HEK293 (cell line): Measurements from ENCODE around the gene MAP7.

Experiments used
- CTCF ChIA-PET: fragments of 350-600 bp; formaldehyde crosslinking; extraction: SDS; loops from one replicate; lab custom pipeline; 2021; ENCODE audit warnings: antibody characterized with exemption; lab: Yijun Ruan, JAX
- POLR2A ChIA-PET: fragments of 300-600 bp; formaldehyde crosslinking; extraction: SDS; loops from one replicate; lab custom pipeline; 2020; ENCODE audit warnings: antibody characterized with exemption, inconsistent platforms; lab: Yijun Ruan, JAX
- H3K27ac ChIP-seq: fragments of 200-500 bp; sonication (Bioruptor generic); 2 replicates; pipeline ENCODE4 v1.5.1; 2014; ENCODE audit warnings: low read depth, low read length, control low read depth, inconsistent platforms; ENCODE audit errors: extremely low read depth
- H3K36me3 ChIP-seq, 2 experiments: fragments of 200-500 bp in 1 of 2; sonication (Bioruptor generic) in 1 of 2; 1 replicate in 1 of 2; 2 replicates in 1 of 2; pipeline ENCODE4 v1.5.1; 2014 to 2017; ENCODE audit warnings: inconsistent platforms in 2 of 2, low read length in 2 of 2; ENCODE audit not compliant: control insufficient read depth in 2 of 2, insufficient read depth in 1 of 2
- H3K4me1 ChIP-seq: fragments of 200-500 bp; sonication (Bioruptor generic); 2 replicates; pipeline ENCODE4 v1.5.1; 2014; ENCODE audit warnings: mild to moderate bottlenecking, low read length, inconsistent platforms; ENCODE audit not compliant: control insufficient read depth, insufficient read depth
- H3K4me3 ChIP-seq: 2 replicates; pipeline ENCODE4 v1.5.1; 2011; ENCODE audit warnings: low read depth, mild to moderate bottlenecking, control low read depth, low read length, moderate library complexity
- H3K9me3 ChIP-seq: fragments of 200-500 bp; sonication (Bioruptor generic); 2 replicates; pipeline ENCODE4 v1.5.1; 2014; ENCODE audit warnings: low read depth, low read length, inconsistent platforms; ENCODE audit not compliant: control insufficient read depth, insufficient read depth
- HOXA7 ChIP-seq: sonication (generic); formaldehyde crosslinking; IDR thresholded peaks from 2 replicates; pipeline ENCODE4 v1.8.1; 2022; ENCODE audit warnings: missing genetic modification reagents, borderline replicate concordance
- SCRT2 ChIP-seq: fragments of 450-650 bp; formaldehyde crosslinking; IDR thresholded peaks from 2 replicates; pipeline ENCODE4 v1.5.1; 2016; ENCODE audit warnings: missing biosample characterization, missing genetic modification characterization
- SP7 ChIP-seq: fragments of 450-650 bp; formaldehyde crosslinking; IDR thresholded peaks from 2 replicates; pipeline ENCODE4 v1.5.1; 2016; ENCODE audit warnings: missing biosample characterization, missing genetic modification characterization
- ZBTB20 ChIP-seq: fragments of 450-650 bp; formaldehyde crosslinking; IDR thresholded peaks from 2 replicates; pipeline ENCODE4 v1.5.1; 2016; ENCODE audit warnings: missing biosample characterization, missing genetic modification characterization
- ZBTB7A ChIP-seq: fragments of 450-650 bp; formaldehyde crosslinking; IDR thresholded peaks from 2 replicates; pipeline ENCODE4 v1.5.1; 2016; ENCODE audit warnings: low read depth, missing biosample characterization, missing genetic modification characterization
- ZNF133 ChIP-seq: fragments of 450-650 bp; formaldehyde crosslinking; IDR thresholded peaks from 2 replicates; pipeline ENCODE4 v1.5.1; 2016; ENCODE audit warnings: missing biosample characterization, missing genetic modification characterization
- ZNF416 ChIP-seq: fragments of 450-650 bp; formaldehyde crosslinking; IDR thresholded peaks from 2 replicates; pipeline ENCODE4 v1.5.1; 2016; ENCODE audit warnings: missing biosample characterization, missing genetic modification characterization
- ZNF548 ChIP-seq: fragments of 450-650 bp; formaldehyde crosslinking; IDR thresholded peaks from 2 replicates; pipeline ENCODE4 v1.5.1; 2016; ENCODE audit warnings: missing biosample characterization, missing genetic modification characterization
- ZNF549 ChIP-seq: fragments of 450-650 bp; IDR thresholded peaks from 2 replicates; pipeline ENCODE4 v1.5.1; 2018; ENCODE audit warnings: missing biosample characterization, missing genetic modification characterization, mild to moderate bottlenecking, inconsistent platforms, moderate library complexity
- ZNF571 ChIP-seq: fragments of 450-650 bp; formaldehyde crosslinking; IDR thresholded peaks from 2 replicates; pipeline ENCODE4 v1.5.0; 2017; ENCODE audit warnings: missing biosample characterization, missing genetic modification characterization
- ZNF707 ChIP-seq: fragments of 450-650 bp; formaldehyde crosslinking; IDR thresholded peaks from 2 replicates; pipeline ENCODE4 v1.5.1; 2016; ENCODE audit warnings: missing biosample characterization, missing genetic modification characterization
- TF ChIP-seq, protein P1 (sequence below): fragments of 450-650 bp; formaldehyde crosslinking; optimal IDR thresholded peaks from 2 replicates; pipeline ENCODE3; 2016; ENCODE audit warnings: missing biosample characterization, mild to moderate bottlenecking, missing genetic modification characterization
- TF ChIP-seq, protein P2 (sequence below): fragments of 450-650 bp; formaldehyde crosslinking; conservative IDR thresholded peaks from 2 replicates; pipeline ENCODE4 v1.5.1; 2016; ENCODE audit warnings: low read depth, missing biosample characterization, missing genetic modification characterization
- TF ChIP-seq, protein P3 (sequence below): fragments of 450-650 bp; formaldehyde crosslinking; IDR thresholded peaks from 2 replicates; pipeline ENCODE4 v1.5.1; 2016; ENCODE audit warnings: missing biosample characterization, missing genetic modification characterization

MAP7 gene

DNA sequence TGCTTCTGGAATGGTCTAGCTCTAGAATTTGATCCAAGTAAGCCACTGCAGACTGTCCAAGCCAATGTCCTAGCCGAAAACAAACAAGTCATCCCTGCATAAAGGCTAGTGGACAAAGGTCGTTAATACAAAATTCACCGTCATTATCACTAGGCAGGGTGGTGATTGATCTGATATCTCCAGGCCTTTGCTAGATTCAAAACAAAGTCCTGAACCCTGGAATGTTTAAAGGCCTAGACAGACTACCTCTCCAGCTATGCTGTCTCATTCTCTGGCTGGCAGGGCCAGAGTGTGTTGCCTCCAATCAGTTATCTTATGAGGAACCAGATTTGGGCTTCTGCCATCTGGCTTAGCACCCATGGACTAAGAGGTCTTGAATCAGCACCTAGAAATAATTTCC lies 38.3 kb downstream of the MAP7 start:
- Histone ChIP-seq H3K4me1 (no peaks in the 10 kb centered on the region), H3K27ac (no peak overlapping the region), H3K9me3 (no peaks in the 10 kb centered on the region), H3K4me3 (no peak overlapping the region), H3K36me3 (no peaks in the 10 kb centered on the region; a peak in 1 of 3 replicates)
- TF ChIP-seq ZNF548 = no peak
- TF ChIP-seq, protein P1, sequence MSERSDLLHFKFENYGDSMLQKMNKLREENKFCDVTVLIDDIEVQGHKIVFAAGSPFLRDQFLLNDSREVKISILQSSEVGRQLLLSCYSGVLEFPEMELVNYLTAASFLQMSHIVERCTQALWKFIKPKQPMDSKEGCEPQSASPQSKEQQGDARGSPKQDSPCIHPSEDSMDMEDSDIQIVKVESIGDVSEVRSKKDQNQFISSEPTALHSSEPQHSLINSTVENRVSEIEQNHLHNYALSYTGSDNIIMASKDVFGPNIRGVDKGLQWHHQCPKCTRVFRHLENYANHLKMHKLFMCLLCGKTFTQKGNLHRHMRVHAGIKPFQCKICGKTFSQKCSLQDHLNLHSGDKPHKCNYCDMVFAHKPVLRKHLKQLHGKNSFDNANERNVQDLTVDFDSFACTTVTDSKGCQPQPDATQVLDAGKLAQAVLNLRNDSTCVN (tag by site-specific recombination) = no peak
- no peak for TF ChIP-seq ZNF133 (tag by site-specific recombination)
- TF ChIP-seq SP7 (tag by site-specific recombination) = no peak
- TF ChIP-seq ZNF549 (tag by site-specific recombination) = no peak
- ChIA-PET POLR2A (no interaction called here), CTCF (interaction anchor here (0.6 to 2.1 kb wide), 5 partner anchors 35 to 291 kb away, joined by 3 to 5 read pairs (median 4); partner anchors contain the start of gene MAP7)

DNA sequence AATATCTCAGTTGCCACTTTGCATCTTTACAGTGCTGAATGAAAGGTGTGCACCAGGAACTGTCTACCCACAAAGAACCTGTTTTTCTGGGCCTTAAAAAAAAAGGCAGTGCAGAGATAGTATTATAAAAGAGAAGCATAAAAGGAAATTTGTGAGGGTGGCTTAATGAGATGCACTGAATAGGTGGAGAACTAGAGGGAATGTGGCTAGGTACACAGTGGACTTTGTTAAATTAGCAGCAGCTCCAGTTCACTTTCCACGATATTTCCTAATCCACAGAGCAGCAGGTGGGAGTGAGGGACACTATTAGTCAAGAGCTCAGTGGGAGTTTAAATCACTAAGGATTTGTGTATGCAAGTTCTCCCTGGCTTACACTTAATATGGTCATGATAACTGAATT lies 38.8 kb downstream of the MAP7 start:
- CTCF ChIA-PET = interaction anchor here (0.6 to 2.1 kb wide), 5 partner anchors 36 to 291 kb away, joined by 3 to 5 read pairs (median 4); partner anchors contain the start of gene MAP7
- Histone ChIP-seq H3K9me3 (no peaks in the 10 kb centered on the region), H3K4me1 (peaks cover 2% of the 10 kb centered on the region; the same call in 1 of the 2 replicates), H3K27ac (no peak overlapping the region), H3K36me3 (no peaks in the 10 kb centered on the region; a peak in 1 of 3 replicates), H3K4me3 (no peak overlapping the region)
- TF ChIP-seq SCRT2 (tag by site-specific recombination) (peak; percentile 50; the same call in 1 of the 2 replicates), HOXA7 (CRISPR knock-in tag) (no peak)
- TF ChIP-seq, all 188 proteins: peak for 1
- POLR2A ChIA-PET = no interaction called here

DNA sequence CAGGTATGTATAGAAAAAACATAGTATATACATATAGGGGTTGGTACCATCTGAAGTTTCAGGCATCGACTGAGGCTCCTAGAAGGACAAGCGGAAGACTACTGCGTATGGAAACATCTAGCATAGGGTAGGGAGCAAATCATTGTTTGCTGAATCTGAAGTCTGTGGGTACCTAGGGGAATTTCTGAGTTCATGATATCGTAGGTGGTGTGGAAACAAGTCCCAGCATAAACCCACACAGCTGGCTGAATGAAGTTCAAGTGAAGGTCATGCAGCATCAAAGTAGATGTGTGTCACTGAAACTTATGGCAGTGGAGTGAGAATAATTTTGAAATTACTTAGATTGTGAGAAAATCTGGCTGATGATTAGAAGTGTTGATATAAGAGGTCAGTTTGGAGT lies 39.4 kb downstream of the MAP7 start:
- CTCF ChIA-PET = no interaction called here
- Histone ChIP-seq H3K4me1 (peaks cover 9% of the 10 kb centered on the region), H3K9me3 (no peaks in the 10 kb centered on the region), H3K27ac (no peak overlapping the region), H3K36me3 (no peaks in the 10 kb centered on the region; a peak in 1 of 3 replicates), H3K4me3 (no peak overlapping the region)
- TF ChIP-seq, protein P2, sequence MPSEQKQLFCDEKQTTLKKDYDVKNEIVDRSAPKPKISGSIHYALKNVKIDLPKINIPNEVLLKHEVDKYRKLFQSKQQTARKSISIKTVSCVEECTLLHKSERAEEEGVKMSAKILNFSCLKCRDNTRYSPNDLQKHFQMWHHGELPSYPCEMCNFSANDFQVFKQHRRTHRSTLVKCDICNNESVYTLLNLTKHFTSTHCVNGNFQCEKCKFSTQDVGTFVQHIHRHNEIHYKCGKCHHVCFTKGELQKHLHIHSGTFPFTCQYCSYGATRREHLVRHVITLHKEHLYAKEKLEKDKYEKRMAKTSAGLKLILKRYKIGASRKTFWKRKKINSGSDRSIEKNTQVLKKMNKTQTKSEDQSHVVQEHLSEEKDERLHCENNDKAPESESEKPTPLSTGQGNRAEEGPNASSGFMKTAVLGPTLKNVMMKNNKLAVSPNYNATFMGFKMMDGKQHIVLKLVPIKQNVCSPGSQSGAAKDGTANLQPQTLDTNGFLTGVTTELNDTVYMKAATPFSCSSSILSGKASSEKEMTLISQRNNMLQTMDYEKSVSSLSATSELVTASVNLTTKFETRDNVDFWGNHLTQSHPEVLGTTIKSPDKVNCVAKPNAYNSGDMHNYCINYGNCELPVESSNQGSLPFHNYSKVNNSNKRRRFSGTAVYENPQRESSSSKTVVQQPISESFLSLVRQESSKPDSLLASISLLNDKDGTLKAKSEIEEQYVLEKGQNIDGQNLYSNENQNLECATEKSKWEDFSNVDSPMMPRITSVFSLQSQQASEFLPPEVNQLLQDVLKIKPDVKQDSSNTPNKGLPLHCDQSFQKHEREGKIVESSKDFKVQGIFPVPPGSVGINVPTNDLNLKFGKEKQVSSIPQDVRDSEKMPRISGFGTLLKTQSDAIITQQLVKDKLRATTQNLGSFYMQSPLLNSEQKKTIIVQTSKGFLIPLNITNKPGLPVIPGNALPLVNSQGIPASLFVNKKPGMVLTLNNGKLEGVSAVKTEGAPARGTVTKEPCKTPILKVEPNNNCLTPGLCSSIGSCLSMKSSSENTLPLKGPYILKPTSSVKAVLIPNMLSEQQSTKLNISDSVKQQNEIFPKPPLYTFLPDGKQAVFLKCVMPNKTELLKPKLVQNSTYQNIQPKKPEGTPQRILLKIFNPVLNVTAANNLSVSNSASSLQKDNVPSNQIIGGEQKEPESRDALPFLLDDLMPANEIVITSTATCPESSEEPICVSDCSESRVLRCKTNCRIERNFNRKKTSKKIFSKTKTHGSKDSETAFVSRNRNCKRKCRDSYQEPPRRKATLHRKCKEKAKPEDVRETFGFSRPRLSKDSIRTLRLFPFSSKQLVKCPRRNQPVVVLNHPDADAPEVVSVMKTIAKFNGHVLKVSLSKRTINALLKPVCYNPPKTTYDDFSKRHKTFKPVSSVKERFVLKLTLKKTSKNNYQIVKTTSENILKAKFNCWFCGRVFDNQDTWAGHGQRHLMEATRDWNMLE (tag by site-specific recombination) = no peak
- TF ChIP-seq ZNF416 (tag by site-specific recombination) (no peak), ZNF707 (tag by site-specific recombination) (no peak), ZBTB20 (tag by site-specific recombination) (no peak), ZBTB7A (no peak), ZNF571 (tag by site-specific recombination) (no peak)
- TF ChIP-seq, protein P3, sequence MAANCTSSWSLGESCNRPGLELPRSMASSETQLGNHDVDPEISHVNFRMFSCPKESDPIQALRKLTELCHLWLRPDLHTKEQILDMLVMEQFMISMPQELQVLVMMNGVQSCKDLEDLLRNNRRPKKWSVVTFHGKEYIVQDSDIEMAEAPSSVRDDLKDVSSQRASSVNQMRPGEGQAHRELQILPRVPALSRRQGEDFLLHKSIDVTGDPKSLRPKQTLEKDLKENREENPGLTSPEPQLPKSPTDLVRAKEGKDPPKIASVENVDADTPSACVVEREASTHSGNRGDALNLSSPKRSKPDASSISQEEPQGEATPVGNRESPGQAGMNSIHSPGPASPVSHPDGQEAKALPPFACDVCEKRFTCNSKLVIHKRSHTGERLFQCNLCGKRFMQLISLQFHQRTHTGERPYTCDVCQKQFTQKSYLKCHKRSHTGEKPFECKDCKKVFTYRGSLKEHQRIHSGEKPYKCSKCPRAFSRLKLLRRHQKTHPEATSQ (tag by site-specific recombination) = no peak
- POLR2A ChIA-PET = no interaction called here
